T1000 (cell line): ENCODE results near the gene SCFD2.
"Not testable (repeated sequence)": the region's sequence is repeated elsewhere in the genome, so short reads cannot be mapped to it uniquely, and the experiment has no call there.

Source experiments
- DNase-seq: peaks from one replicate; lab custom pipeline; 2025; ENCODE audit warnings: mixed read lengths; lab: John Stamatoyannopoulos, UW

Gene SCFD2

GRCh38 chr4:53365486-53366300 lies at the start of gene SCFD2:
SCFD2 (minus strand) TSS chr4:53366061.
- peak; percentile 96 for DNase-seq

- not testable (repeated sequence) for DNase-seq
Observed at GRCh38 chr4:53409479-53409878, 43.6 kb upstream of the SCFD2 start.

GRCh38 chr4:53380221-53380620 lies 14.4 kb upstream of the SCFD2 start:
- DNase-seq: no peak

- DNase-seq: no peak
Observed at GRCh38 chr4:53378171-53378482, 12.3 kb upstream of the SCFD2 start.

DNA sequence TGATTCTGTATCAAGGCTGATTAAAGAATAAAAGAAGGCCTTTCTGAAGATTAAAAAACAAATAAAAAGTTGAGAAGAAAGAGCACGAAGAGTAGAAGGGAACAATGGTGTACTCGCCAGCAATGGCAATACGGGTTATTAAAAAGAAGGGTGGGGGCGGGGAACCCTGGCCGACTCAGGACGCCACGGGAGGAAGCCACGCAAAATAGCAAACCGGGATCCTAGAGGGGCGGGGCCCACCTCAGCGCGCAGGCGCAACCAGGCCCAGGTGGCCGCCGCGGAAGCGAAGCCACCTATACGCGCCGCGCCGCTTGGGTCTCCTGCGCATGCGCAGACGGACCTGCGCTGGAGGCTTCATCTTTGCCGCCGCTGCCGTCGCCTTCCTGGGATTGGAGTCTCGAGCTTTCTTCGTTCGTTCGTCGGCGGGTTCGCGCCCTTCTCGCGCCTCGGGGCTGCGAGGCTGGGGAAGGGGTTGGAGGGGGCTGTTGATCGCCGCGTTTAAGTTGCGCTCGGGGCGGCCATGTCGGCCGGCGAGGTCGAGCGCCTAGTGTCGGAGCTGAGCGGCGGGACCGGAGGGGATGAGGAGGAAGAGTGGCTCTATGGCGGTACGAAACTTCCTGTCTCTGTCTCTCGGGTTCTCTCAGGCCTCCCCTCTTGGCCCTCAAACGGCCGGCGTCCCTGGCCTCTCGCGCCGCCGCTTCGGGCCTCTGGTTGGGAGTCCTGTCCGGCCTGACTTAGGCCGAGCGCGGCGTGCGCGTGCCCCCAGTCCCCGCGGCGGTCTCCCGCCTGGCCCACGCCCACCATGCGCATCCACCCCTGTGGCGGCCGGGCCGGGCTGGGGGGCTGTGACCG lies 11.7 kb upstream of the SCFD2 start, which contains the start of gene FIP1L1:
Gene FIP1L1 (plus strand): TSS at position 323 of the 852 bp plus-strand sequence. CDS start 198 bp downstream, at position 521.
- peak; percentile 94 for DNase-seq

GRCh38 chr4:53376900-53377299 lies 11.0 kb upstream of the SCFD2 start:
- no peak for DNase-seq

GRCh38 chr4:53374777-53375258 lies 9.0 kb upstream of the SCFD2 start:
- no peak for DNase-seq

DNA sequence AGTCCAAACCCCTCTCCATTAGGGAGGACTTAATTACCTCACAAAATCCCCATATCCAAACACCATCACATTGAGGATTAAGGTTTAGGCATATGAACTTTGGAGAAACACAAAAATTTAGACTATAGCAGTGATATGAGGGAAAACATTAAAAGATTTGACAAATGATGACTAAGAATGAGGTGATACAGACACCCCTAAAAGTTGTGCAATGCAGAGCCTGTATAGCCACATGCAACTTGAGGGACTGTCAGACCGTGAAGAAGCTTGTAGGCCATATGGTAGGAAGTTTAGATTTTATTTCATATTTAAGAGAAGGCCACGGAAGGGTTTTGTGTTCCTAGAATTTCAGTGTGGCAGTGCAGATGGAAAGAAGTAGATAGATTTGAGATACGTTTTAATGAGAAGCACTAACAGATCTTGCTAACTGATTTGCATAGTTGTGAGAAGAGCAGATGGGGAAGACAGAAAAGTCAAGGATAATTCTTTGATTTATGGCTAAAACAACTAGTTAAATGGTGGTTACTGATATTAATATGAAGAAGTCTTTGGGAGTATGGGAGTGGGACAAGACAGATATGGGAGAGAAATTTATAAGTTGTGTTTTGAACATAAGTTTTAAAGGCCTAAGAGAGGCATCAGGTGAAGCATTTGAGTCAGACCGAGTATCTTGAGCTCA lies 6.1 kb upstream of the SCFD2 start:
- DNase-seq: no peak

DNA sequence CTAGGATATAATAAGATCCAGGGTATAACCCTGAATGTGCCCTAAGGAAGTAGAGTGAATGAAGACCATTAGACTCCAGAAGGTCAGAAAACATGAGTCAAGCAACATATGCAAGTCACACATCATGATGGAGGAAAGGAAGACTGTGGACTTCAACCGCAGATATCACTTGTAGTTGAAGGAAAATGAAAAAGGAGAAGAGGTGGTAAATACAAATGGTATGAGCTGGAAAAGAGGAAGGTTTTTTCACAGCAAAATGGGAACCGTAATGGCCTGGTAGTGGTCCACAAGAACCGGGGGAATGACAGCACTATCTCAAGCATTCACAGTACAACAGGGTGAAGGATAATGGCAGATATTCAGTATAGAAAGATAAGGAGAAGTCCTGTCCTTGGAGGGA lies 5.2 kb upstream of the SCFD2 start:
- no peak for DNase-seq

- no peak for DNase-seq
Observed at GRCh38 chr4:53367721-53368120, 1.9 kb upstream of the SCFD2 start.

GRCh38 chr4:53366301-53366716 lies 448 bp upstream of the SCFD2 start:
- no peak for DNase-seq

GRCh38 chr4:53365121-53365485 lies 758 bp downstream of the SCFD2 start:
- DNase-seq: no peak

DNA sequence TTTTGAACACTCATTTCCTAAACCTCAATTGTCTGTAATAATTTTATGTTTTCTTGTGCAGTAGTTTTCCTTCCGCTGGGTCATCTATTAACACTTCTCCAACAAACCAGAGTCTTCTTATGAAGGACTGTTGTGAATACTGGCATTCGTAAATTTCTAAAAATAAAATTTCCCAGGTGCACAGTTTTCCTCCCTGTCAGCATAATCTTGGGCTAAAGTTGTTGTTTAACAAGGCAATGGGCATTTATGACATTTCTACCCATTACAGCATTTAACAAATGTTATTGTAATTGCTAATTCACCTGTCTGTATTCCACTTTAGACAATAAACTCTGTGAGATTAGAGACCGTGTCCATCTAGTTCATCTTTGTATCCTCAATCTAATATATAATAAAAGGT lies 1.2 kb downstream of the SCFD2 start:
- DNase-seq: no peak

DNA sequence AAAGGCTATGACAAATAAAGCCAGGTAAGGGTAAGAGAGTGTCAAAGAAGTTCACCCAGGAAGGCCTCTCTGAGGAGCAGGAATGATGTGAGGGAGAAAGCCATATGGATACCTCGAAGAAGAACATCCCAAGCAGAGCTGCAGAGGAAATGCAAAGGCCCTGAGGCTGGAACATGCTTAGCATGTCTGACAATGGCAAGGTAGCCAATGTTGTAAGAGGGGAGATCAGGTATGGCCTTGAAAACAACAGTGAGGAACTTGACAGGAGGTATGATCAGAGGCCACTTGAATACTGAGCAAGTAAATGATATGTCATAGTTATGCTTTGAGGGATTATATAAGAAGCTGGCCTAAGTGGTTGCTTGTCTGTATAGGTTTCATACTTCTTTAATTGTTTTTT lies 3.8 kb downstream of the SCFD2 start:
- DNase-seq: no peak

DNA sequence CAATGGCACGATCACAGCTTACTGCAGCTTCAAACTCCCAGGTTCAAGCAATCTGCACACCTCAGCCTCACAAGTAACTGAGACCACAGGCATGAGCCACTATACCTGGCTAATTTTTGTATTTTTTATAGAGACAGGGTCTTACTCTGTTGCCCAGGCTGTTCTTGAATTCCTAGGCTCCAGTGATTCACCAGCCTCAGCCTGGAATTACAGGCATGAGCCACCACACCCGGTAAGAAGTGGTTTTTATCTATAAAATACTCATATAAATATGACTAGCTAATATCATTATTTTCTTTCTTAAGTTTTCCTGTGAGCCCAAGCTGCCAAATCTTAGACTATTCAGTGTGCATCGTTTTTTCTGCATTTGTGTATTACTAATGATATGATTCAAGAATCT lies 4.4 kb downstream of the SCFD2 start:
- DNase-seq: no peak

DNA sequence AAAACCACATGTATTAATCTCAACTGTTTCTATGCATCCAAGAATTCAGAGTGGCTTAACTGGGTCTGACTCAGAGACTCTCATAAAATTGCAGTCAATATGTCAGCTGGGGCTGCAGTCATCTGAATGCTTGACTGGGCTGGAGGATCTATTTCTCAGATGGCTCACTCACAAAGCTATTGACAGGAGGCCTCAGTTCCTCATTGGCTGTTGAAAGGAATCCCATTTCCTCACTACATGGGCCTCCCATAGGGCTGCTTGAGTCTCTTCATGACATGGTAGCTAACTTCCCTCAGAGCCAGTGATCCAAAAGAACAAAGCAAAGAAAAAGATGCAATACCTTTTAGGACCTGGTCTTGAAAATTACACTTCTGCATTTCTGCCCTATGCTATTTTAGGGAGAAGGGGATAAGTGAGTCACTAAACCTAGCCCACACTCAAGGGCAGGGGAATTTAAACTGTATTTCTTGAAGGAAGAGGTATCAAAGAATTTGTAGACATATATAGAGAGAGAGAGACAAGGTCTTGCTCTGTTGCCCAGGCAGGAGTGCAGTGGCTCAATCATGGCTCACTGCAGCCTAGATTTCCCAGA lies 9.8 kb downstream of the SCFD2 start:
- no peak for DNase-seq

DNA sequence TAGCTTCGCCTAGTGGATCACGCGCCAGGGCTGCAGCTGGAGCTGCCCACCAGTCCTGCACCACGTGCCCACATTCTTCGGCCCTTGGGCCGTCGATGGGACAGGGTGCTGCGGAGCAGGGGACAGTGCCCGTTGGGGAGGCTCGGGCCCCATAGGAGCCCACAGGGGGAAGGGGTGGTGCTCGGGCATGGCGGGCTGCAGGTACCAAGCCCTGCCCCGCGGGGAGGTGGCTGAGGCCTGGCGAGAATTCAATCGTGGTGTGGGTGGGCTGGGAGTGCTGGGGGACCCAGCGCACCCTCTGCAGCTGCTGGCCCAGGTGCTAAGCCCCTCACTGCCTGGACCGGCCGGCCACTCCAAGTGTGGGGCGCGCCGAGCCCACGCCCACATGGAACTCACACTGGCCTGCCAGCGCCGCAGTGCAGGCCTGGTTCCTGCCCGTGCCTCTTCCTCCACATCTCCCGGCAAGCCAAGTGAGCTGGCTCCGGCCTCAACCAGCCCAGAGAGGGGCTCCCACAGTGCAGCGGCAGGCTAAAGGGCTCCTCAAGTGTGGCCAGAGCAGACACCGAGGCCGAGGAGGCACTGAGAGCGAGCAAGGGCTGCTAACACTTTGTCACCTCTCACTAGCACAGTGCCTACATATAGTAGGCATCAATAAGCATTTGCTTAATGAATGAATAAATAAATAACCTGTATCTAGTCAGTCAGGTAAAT lies 11.7 kb downstream of the SCFD2 start:
- DNase-seq: no peak

DNA sequence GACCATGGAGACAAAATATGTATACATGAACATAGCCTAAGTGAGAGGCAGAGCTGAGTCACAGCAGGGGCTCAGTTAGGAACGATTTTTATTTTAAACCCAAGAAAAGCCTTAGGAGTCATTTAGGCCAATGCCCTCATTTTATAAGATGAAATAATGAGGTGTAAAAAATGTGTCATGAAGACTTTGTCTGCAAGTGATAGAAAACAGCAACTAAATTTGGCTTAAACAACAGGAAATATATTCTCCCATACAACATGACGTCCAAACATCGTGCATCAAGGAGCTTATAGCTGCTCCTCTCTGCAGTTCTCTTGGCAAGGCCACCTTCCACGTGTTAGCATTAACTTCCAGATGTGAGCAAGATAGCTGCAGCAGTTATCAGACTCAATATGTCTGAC lies 16.8 kb downstream of the SCFD2 start:
- DNase-seq: no peak

GRCh38 chr4:53348046-53348445 lies 17.8 kb downstream of the SCFD2 start:
- DNase-seq: no peak

DNA sequence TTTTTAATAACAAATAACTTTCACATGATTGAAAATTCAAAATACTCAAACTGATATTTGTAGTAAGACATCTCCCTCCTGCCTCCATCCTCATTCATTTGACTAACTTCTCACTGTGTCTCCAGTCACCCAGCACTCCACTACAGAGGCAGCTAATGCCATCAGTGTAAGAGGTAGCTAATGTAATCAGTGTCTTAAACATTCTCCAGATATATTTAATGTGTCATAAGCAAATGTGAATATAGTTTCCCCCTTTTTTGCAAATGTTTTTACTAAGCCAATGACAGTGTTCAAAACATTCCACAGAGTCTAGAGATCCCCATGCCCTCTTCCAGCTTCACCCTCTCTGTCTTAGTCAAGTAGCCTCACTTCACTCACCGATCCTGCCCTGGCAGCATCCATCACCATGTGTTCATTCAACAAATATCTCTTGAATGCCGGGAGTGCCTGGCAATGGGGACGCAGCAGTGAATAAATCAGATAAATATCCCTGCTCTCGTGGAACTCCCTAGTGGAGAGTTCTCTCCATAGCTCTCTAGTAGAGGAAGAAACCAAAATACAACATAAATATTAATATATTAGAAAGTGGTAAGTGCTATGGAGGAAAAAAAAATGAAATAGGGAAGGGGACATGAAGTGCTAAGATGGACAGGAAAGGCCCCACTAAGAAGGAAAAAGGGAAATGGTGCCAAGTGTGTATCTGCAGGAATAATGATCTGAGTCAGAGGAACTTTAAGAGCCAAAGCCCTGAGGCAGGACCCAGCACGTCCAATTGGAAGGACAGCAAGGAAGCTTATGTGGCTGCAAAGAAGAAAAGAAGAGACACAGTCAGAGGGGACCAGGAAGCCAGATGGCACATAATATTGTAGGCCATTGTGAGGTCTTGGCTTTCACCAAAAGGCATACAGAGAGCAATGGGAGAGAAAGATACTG lies 18.7 kb downstream of the SCFD2 start:
- peak; percentile 43 for DNase-seq
